ENCODE results near the gene TP53BP2.

The TP53BP2 gene

GRCh38 chr1:223796210-223796609 lies 49.5 kb downstream of the TP53BP2 start:
- no peak for DNase-seq (ENCODE audit: low read depth in 2 of 2)

GRCh38 chr1:223794136-223794880 lies 51.4 kb downstream of the TP53BP2 start:
- no peak for DNase-seq (ENCODE audit: low read depth in 2 of 2)

- DNase-seq (ENCODE audit: low read depth in 2 of 2) = no peak
Observed at GRCh38 chr1:223793716-223794115, 52.0 kb downstream of the TP53BP2 start.

- no peak for DNase-seq (ENCODE audit: low read depth in 2 of 2)
Observed at GRCh38 chr1:223792046-223792445, 53.7 kb downstream of the TP53BP2 start.

GRCh38 chr1:223788746-223789415 lies 56.9 kb downstream of the TP53BP2 start:
- DNase-seq (ENCODE audit: low read depth in 2 of 2) = no peak

DNA sequence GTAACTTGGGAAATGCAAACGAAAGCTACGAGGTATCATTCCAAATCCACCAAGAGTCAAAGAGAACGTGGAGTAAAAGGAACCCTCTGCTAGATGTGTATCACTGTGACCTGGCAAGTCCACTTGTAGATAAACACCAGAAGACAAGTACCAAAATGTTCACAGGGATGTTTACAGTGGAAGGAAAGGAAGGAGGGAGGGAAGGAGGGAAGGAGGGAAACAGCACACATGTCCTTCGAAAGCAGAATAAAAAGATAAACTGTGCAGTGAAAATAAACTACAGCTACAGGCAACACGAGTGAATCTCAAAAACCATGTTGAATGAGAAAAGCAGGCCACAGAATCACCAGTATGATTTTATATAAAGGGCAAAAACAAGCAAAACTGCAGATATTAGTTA lies 59.9 kb downstream of the TP53BP2 start:
- no peak for DNase-seq (ENCODE audit: low read depth in 2 of 2)

GRCh38 chr1:223784541-223784940 lies 61.2 kb downstream of the TP53BP2 start:
- DNase-seq (ENCODE audit: low read depth in 2 of 2) = no peak

- DNase-seq (ENCODE audit: low read depth in 2 of 2) = no peak
Observed at GRCh38 chr1:223783676-223784075, 62.1 kb downstream of the TP53BP2 start.

GRCh38 chr1:223780949-223781348 lies 64.8 kb downstream of the TP53BP2 start:
- no peak for DNase-seq (ENCODE audit: low read depth in 2 of 2)

GRCh38 chr1:223780318-223780717 lies 65.4 kb downstream of the TP53BP2 start:
- DNase-seq (ENCODE audit: low read depth in 2 of 2) = no peak

DNA sequence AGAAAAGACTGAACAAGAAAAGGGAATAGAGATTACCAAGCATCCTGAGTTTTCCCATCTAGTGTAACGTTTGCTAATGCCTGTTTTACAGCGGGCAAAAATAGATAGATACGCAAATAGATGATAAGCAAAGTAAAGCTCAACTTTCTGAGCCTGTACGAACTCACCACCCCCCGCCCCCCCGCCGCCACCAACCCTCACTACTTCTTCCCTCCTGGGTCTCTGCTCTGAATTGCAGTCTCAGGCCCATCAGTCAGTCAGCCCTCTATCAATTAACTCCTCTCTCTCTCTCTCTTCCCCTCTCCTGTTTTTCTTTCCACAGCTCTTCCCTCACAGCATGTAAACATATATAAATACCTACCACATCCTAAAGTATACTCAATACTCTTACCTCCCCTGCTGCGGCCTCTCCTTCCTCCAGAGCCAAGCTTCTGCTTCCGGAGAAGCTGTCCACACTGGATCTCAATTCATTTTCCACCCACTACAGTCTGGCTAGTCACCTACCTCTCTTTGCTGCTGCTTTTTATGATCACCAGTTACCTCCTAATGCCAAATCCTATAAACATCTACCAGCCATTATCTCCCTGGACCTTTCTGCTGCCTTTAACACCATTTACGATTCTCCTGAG lies 68.8 kb downstream of the TP53BP2 start:
- no peak for DNase-seq (ENCODE audit: low read depth in 2 of 2)

DNA sequence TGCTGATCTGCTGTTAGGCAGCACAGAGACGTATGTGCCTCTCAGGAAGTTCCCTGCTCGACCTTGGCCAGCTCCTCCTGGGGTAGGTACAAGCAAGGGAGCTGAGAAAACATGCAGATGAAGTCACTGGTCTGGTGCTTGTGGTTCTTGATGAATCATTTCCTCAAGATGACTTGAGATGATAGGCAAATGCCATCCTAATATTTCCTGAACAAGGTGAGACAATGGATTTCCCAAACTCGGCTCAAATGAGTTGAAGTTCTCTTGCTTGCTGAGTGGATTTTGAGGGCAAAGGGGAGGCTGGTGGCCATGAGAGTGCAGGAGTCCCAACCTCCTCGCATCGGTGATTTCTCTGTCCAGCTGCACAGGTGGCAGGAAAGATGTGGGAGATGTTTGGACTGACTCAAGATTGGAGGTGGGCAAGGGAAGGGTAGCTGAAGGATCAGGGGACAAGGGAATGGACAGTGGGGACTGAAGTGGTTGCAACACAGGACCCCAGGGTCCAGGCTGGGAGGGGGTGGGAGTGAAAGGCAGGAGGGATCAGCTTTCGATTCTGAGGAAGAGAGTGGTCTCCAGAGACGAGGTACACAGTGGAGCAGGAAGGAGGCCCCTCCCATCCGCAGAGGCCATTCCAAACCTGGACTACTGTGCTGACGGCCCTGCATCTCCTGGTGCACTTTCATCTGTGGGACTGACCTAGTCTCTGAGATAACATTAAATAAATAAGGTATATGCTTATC lies 69.5 kb downstream of the TP53BP2 start:
- peak in 1 of 2 donors; percentile 40 for DNase-seq (ENCODE audit: low read depth in 2 of 2)

GRCh38 chr1:223775711-223776074 lies 70.1 kb downstream of the TP53BP2 start:
- no peak for DNase-seq (ENCODE audit: low read depth in 2 of 2)

DNA sequence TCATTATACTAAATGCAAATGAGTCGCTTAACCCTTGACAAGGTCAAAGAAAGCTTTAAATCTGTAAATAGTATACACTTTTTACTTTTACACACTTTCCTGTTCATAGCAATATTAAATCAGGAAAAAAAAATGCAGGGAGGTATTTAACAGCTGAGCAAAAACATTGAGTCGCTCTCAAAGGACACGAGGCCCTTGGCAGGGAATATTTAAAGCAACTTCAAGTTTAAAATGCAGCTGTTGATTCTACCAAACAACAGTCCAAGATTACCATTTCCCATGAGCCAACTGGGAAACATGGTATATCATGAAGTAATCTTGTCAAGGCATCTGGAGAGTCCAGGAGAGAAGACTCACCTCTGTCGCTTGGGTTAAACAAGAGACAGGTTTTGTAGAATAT lies 70.7 kb downstream of the TP53BP2 start:
- no peak for DNase-seq (ENCODE audit: low read depth in 2 of 2)

DNA sequence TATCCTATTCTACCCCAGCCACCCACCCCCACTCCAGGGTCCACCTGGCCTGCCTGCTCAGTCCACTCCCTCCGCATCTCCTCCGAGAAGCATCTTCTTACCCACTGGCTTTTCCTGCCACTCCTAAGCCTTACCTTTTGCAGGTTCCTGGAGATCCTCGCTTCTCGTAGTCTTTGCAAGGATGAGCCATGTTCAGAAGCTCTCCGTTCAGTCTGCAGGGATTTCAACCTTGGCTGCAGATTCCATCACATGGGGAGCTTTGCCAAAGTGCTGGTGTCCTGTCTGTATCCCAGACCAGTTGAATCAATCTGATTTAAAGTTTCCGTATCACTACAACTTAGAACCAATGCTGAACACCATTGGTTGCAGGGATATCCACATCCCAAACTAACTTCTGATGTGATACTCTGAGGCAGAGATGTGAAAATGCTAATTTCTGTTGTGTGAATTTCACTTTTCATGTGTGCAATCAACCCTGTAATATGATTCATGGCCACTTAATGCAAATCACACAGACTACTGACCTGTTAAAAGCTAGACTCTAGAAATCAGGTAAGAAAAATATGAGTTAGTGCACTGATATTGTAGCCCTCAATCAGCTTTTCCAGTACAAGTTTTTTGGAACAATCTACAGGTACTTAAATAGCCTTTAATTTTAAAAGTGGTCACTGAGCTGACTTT lies 71.5 kb downstream of the TP53BP2 start:
- no peak for DNase-seq (ENCODE audit: low read depth in 2 of 2)

DNA sequence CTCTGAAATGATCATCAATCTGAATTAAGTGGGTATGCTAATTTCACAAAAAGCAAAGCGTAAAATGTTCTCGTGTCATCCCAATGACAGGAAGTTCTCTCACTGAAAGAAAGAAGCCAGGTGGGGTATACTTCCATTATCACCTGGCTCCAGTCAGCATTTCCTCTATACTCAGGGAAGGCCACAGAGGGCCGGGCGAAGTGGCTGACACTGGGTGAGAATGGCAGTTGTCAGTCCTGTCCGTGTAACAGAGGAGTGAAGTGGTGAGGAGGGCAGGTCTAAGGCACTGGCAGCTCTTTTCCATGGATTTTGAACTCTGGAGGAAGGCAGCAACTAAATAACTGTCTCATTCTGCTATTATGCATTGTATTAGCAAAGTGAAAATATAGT lies 73.0 kb downstream of the TP53BP2 start:
- DNase-seq (ENCODE audit: low read depth in 2 of 2) = no peak

DNA sequence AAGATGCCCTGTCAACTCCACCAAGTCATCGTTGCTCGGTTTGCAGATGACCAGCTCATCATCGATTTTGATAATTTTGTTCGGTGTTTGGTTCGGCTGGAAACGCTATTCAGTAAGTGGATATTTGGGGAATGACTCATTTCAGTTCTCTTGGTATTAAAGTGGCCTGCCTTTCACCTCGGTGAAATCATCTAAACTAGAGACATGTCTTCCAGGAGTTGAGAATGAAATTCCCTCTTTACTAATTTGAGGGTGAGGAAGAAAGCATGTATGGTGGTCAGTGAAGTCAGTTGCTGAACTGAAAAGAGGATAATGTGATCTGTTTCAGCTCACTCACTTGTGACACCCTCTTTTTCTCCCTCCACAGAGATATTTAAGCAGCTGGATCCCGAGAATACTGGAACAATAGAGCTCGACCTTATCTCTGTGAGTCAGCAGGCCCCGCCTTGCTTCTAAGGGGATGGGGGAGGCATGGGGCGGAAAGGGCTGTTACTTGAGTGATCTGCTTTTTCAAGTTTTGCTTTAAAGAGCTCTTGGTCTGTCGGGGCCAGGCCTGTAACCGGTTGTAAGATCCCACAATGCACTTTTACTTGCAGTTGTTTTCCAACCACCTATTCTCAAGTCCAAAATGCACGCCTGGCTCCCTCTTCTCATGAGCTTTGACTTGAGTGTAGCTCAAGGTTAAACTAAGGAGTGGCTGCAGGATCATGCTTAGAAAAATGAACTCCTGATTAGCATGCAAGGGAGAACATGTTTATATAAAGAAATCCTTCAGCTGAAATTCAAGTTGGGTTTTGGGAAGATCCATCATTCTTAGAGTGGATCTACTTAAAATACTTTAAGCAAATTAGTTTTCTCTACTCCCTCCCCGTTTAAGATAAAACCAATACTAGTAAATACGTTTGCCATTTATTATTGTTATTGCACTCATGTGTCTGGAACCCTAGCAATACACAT lies 73.7 kb downstream of the TP53BP2 start:
- peak in 1 of 2 donors; percentile 8 for DNase-seq (ENCODE audit: low read depth in 2 of 2)

DNA sequence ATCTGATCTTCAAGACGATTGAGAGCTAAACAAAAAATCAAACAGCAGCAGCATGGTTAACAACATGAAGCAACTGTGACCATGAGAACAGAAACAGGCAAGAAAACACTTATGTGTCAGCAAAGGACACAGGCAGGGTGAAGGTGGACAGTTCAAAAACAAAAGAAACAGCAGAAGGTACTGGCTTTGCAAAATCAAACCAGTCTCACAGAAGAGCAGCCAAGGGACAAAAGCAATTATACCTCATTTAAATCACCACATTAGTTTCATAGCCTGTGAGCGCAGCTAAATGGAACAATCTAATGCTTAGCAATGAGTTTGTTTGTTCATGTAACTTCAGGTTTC lies 74.3 kb downstream of the TP53BP2 start:
- no peak for DNase-seq (ENCODE audit: low read depth in 2 of 2)

- no peak for DNase-seq (ENCODE audit: low read depth in 2 of 2)
Observed at GRCh38 chr1:223770621-223771315, 75.0 kb downstream of the TP53BP2 start.

GRCh38 chr1:223765719-223766340 lies 79.9 kb downstream of the TP53BP2 start:
- no peak for DNase-seq (ENCODE audit: low read depth in 2 of 2)

Measured in stimulated activated CD4-positive, alpha-beta T cell treated with anti-CD3 and anti-CD28 coated beads, Interleukin-4, amount 100 ng/mL, for 48 hours (primary cell).